Fibroblast of peridontal ligament (primary cell): Measurements from ENCODE around the gene VCAN.

Source experiments
- DNase-seq: peaks from one replicate; pipeline ENCODE4 v3.0.0-alpha.2; 2010; ENCODE audit errors: extremely low read depth

Gene VCAN

GRCh38 chr5:83531661-83532060 lies 60.1 kb downstream of the VCAN start:
- no peak for DNase-seq

- peak; percentile 27 for DNase-seq
Measured at GRCh38 chr5:83538786-83539462, 67.4 kb downstream of the VCAN start.

- peak; percentile 30 for DNase-seq
Measured at GRCh38 chr5:83539463-83539790, 67.9 kb downstream of the VCAN start.

- no peak for DNase-seq
Measured at GRCh38 chr5:83540105-83540504, 68.6 kb downstream of the VCAN start.

GRCh38 chr5:83540783-83541182 lies 69.2 kb downstream of the VCAN start:
- DNase-seq = no peak

- DNase-seq = no peak
Measured at GRCh38 chr5:83542839-83543238, 71.3 kb downstream of the VCAN start.

- DNase-seq = no peak
Measured at GRCh38 chr5:83543898-83544297, 72.4 kb downstream of the VCAN start.

- no peak for DNase-seq
Measured at GRCh38 chr5:83547161-83547560, 75.6 kb downstream of the VCAN start.

GRCh38 chr5:83547889-83548288 lies 76.3 kb downstream of the VCAN start:
- no peak for DNase-seq

GRCh38 chr5:83548581-83548980 lies 77.0 kb downstream of the VCAN start:
- peak; percentile 86 for DNase-seq

- no peak for DNase-seq
Measured at GRCh38 chr5:83549076-83549475, 77.5 kb downstream of the VCAN start.

GRCh38 chr5:83549674-83550073 lies 78.1 kb downstream of the VCAN start:
- no peak for DNase-seq

GRCh38 chr5:83551821-83552220 lies 80.3 kb downstream of the VCAN start:
- peak; percentile 85 for DNase-seq

GRCh38 chr5:83552275-83552674 lies 80.7 kb downstream of the VCAN start:
- DNase-seq = no peak

GRCh38 chr5:83553000-83553486 lies 81.5 kb downstream of the VCAN start:
- DNase-seq = no peak

- DNase-seq = no peak
Measured at GRCh38 chr5:83554133-83554532, 82.6 kb downstream of the VCAN start.

- DNase-seq = no peak
Measured at GRCh38 chr5:83554686-83555085, 83.1 kb downstream of the VCAN start.

GRCh38 chr5:83555263-83555662 lies 83.7 kb downstream of the VCAN start:
- no peak for DNase-seq

- DNase-seq = no peak
Measured at GRCh38 chr5:83556190-83556589, 84.6 kb downstream of the VCAN start.

GRCh38 chr5:83559118-83559785 lies 87.7 kb downstream of the VCAN start:
- no peak for DNase-seq

- no peak for DNase-seq
Measured at GRCh38 chr5:83562071-83562606, 90.6 kb downstream of the VCAN start.

- DNase-seq = peak; percentile 71
Measured at GRCh38 chr5:83562791-83563557, 91.4 kb downstream of the VCAN start.

- no peak for DNase-seq
Measured at GRCh38 chr5:83563631-83564030, 92.1 kb downstream of the VCAN start.
